Measurements from ENCODE around the gene BAIAP2L2.
A peak's percentile ranks its signal among the peaks of the same experiment; 100 is the strongest.

The BAIAP2L2 gene

GRCh38 chr22:38110863-38111852 lies 674 bp upstream of the BAIAP2L2 start:
- Histone ChIP-seq H3K27ac (ENCODE audit: low read length, poor library complexity, severe bottlenecking) (no peak overlapping the region), H3K18ac (ENCODE audit: low read depth in 1 of 2, low read length in 2 of 2) (no peak overlapping the region), H3K23ac (ENCODE audit: low read length in 2 of 2) (no peak overlapping the region), H3K9me3 (ENCODE audit: control insufficient read depth, low read length) (no peaks in the 10 kb centered on the region), H2BK12ac (ENCODE audit: low read length in 2 of 2) (no peak overlapping the region), H3K4me3 (ENCODE audit: insufficient read depth in 1 of 2, low read depth in 1 of 2, low read length in 2 of 2) (no peak overlapping the region), H3K4me1 (ENCODE audit: control insufficient read depth, insufficient read depth, low read depth, low read length) (peaks cover 25% of the 10 kb centered on the region), H3K79me1 (replicated peaks; ENCODE audit: low read length, poor library complexity, severe bottlenecking) (no peaks in the 10 kb centered on the region), H4K91ac (ENCODE audit: low read length) (no peak overlapping the region), H2BK15ac (ENCODE audit: low read depth, poor library complexity, severe bottlenecking) (peak overlapping the region; percentile 6), H2AK5ac (ENCODE audit: low read length, severe bottlenecking) (peak overlapping the region; percentile 43), H3K14ac (ENCODE audit: low read length in 2 of 2) (no peak overlapping the region), H3K9ac (ENCODE audit: low read length) (peak overlapping the region; percentile 44), H4K8ac (ENCODE audit: low read length) (no peak overlapping the region), H2BK120ac (ENCODE audit: low read depth, low read length) (no peak overlapping the region), H3K27me3 (ENCODE audit: control insufficient read depth in 1 of 2, insufficient read depth in 1 of 2, low read length in 2 of 2) (peaks cover 0 to 10% of the 10 kb centered on the region in 2 experiments), H3K4me2 (ENCODE audit: low read length, poor library complexity, severe bottlenecking) (no peak overlapping the region), H3K4ac (ENCODE audit: low read depth in 1 of 2, low read length in 2 of 2) (no peak overlapping the region), H3K36me3 (ENCODE audit: control insufficient read depth in 1 of 2, insufficient read depth in 2 of 2, low read depth in 1 of 2, low read length in 2 of 2) (peaks cover 0 to 24% of the 10 kb centered on the region in 2 experiments), H2AFZ (ENCODE audit: low read depth, low read length) (no peak overlapping the region), H2BK5ac (ENCODE audit: low read depth, low read length, poor library complexity, severe bottlenecking) (no peak overlapping the region)
- 74% methylated on average over 30 of the region's 30 CpGs for WGBS
- no peak for DNase-seq

- Histone ChIP-seq H2BK15ac (ENCODE audit: low read depth, poor library complexity, severe bottlenecking) (no peak overlapping the region), H2BK5ac (ENCODE audit: low read depth, low read length, poor library complexity, severe bottlenecking) (no peak overlapping the region), H3K14ac (ENCODE audit: low read length in 2 of 2) (no peak overlapping the region), H3K4me2 (ENCODE audit: low read length, poor library complexity, severe bottlenecking) (no peak overlapping the region), H2AFZ (ENCODE audit: low read depth, low read length) (no peak overlapping the region), H3K4me1 (ENCODE audit: control insufficient read depth, insufficient read depth, low read depth, low read length) (peaks cover 19% of the 10 kb centered on the region), H4K8ac (ENCODE audit: low read length) (no peak overlapping the region), H3K4ac (ENCODE audit: low read depth in 1 of 2, low read length in 2 of 2) (no peak overlapping the region), H3K18ac (ENCODE audit: low read depth in 1 of 2, low read length in 2 of 2) (no peak overlapping the region), H3K79me1 (replicated peaks; ENCODE audit: low read length, poor library complexity, severe bottlenecking) (no peaks in the 10 kb centered on the region), H2AK5ac (ENCODE audit: low read length, severe bottlenecking) (no peak overlapping the region), H3K4me3 (ENCODE audit: insufficient read depth in 1 of 2, low read depth in 1 of 2, low read length in 2 of 2) (no peak overlapping the region), H3K27ac (ENCODE audit: low read length, poor library complexity, severe bottlenecking) (no peak overlapping the region), H3K9ac (ENCODE audit: low read length) (no peak overlapping the region), H4K91ac (ENCODE audit: low read length) (no peak overlapping the region), H2BK12ac (ENCODE audit: low read length in 2 of 2) (no peak overlapping the region), H3K36me3 (ENCODE audit: control insufficient read depth in 1 of 2, insufficient read depth in 2 of 2, low read depth in 1 of 2, low read length in 2 of 2) (peaks cover 0 to 24% of the 10 kb centered on the region in 2 experiments), H2BK120ac (ENCODE audit: low read depth, low read length) (no peak overlapping the region), H3K9me3 (ENCODE audit: control insufficient read depth, low read length) (no peaks in the 10 kb centered on the region), H3K27me3 (ENCODE audit: control insufficient read depth in 1 of 2, insufficient read depth in 1 of 2, low read length in 2 of 2) (peaks cover 0 to 10% of the 10 kb centered on the region in 2 experiments), H3K23ac (ENCODE audit: low read length in 2 of 2) (no peak overlapping the region)
- 94% methylated on average over 19 of the region's 22 CpGs for WGBS
- no peak for DNase-seq
These were observed 998 bp downstream of the BAIAP2L2 start for GRCh38 chr22:38109371-38110001.

- Histone ChIP-seq H3K23ac (ENCODE audit: low read length in 2 of 2) (no peak overlapping the region), H3K27me3 (ENCODE audit: control insufficient read depth in 1 of 2, insufficient read depth in 1 of 2, low read length in 2 of 2) (peaks cover 0 to 10% of the 10 kb centered on the region in 2 experiments), H4K91ac (ENCODE audit: low read length) (peak overlapping the region; percentile 29), H4K8ac (ENCODE audit: low read length) (no peak overlapping the region), H3K79me1 (replicated peaks; ENCODE audit: low read length, poor library complexity, severe bottlenecking) (no peaks in the 10 kb centered on the region), H3K36me3 (ENCODE audit: control insufficient read depth in 1 of 2, insufficient read depth in 2 of 2, low read depth in 1 of 2, low read length in 2 of 2) (peaks cover 0 to 24% of the 10 kb centered on the region in 2 experiments), H3K9me3 (ENCODE audit: control insufficient read depth, low read length) (no peaks in the 10 kb centered on the region), H3K4me3 (ENCODE audit: insufficient read depth in 1 of 2, low read depth in 1 of 2, low read length in 2 of 2) (no peak overlapping the region), H3K27ac (ENCODE audit: low read length, poor library complexity, severe bottlenecking) (no peak overlapping the region), H2BK120ac (ENCODE audit: low read depth, low read length) (no peak overlapping the region), H2BK12ac (ENCODE audit: low read length in 2 of 2) (no peak overlapping the region), H2AK5ac (ENCODE audit: low read length, severe bottlenecking) (no peak overlapping the region), H3K9ac (ENCODE audit: low read length) (no peak overlapping the region), H3K4me1 (ENCODE audit: control insufficient read depth, insufficient read depth, low read depth, low read length) (peaks cover 19% of the 10 kb centered on the region), H2AFZ (ENCODE audit: low read depth, low read length) (no peak overlapping the region), H3K14ac (ENCODE audit: low read length in 2 of 2) (no peak overlapping the region), H2BK5ac (ENCODE audit: low read depth, low read length, poor library complexity, severe bottlenecking) (no peak overlapping the region), H3K4me2 (ENCODE audit: low read length, poor library complexity, severe bottlenecking) (no peak overlapping the region), H3K18ac (ENCODE audit: low read depth in 1 of 2, low read length in 2 of 2) (no peak overlapping the region), H2BK15ac (ENCODE audit: low read depth, poor library complexity, severe bottlenecking) (no peak overlapping the region), H3K4ac (ENCODE audit: low read depth in 1 of 2, low read length in 2 of 2) (no peak overlapping the region)
- DNase-seq = no peak
- WGBS = 93% methylated on average over 15 of the region's 15 CpGs
These were observed 1.7 kb downstream of the BAIAP2L2 start for GRCh38 chr22:38108561-38109319.
